Tibial nerve (tissue), 4 donors: Measurements from ENCODE around the gene RALY. TPM values are rescaled to one million over a fixed set of nuclear protein-coding genes. Genes with fewer than 3 reads are reported as not detected.

Experiments
- DNase-seq, 2 donors: peaks; one replicate each; pipeline ENCODE4 v3.0.0-alpha.2; 2019; ENCODE audit warnings: low spot score in 2 of 2
- H3K27ac ChIP-seq, 4 donors: fragments of 200-600 bp; sonication (generic) in 3 of 4; one replicate each; pipeline ENCODE4 v1.5.1; 2017 to 2019; ENCODE audit warnings: mild to moderate bottlenecking in 1 of 4
- H3K27me3 ChIP-seq, 2 donors: fragments of 200-600 bp; sonication (generic) in 1 of 2; one replicate each; pipeline versions ENCODE4 v1.5.1 to v1.6.0; 2017 to 2019
- H3K36me3 ChIP-seq, 3 donors: fragments of 200-600 bp; sonication (generic); one replicate each; pipeline ENCODE4 v1.5.1; 2018 to 2019
- H3K4me1 ChIP-seq, 4 donors: fragments of 200-600 bp; sonication (generic) in 3 of 4; one replicate each; pipeline ENCODE4 v1.5.1; 2017 to 2019
- H3K4me3 ChIP-seq, 4 donors: fragments of 200-600 bp; sonication (generic) in 3 of 4; one replicate each; pipeline ENCODE4 v1.5.1; 2017 to 2019; ENCODE audit warnings: mild to moderate bottlenecking in 1 of 4, moderate library complexity in 1 of 4
- H3K9me3 ChIP-seq, 4 donors: fragments of 200-600 bp; sonication (generic) in 3 of 4; one replicate each; pipeline ENCODE4 v1.5.1; 2017 to 2019
- EP300 ChIP-seq, 2 donors: sonication (generic); formaldehyde crosslinking; IDR thresholded peaks; one replicate each; pipeline ENCODE4 v1.6.1; 2017; ENCODE audit warnings: antibody characterized with exemption in 2 of 2, mild to moderate bottlenecking in 1 of 2
- POLR2A ChIP-seq, 2 donors: fragments of 450-650 bp; IDR thresholded peaks; one replicate each; pipeline ENCODE4 v1.6.1; 2017; ENCODE audit warnings: antibody characterized with exemption in 2 of 2, mild to moderate bottlenecking in 2 of 2, moderate library complexity in 2 of 2
- WGBS, 2 donors: methylation state at CpG; one replicate each; pipeline ENCODE4 v1.1.5; 2018; 5-methylcytosine and 5-hydroxymethylcytosine counted together
- total RNA-seq, 4 donors: library from RNA; depleted of rRNA; stranded (reverse); fragments of >200 nt; gene quantifications; one replicate each; pipeline ENCODE4 v1.1.0, GENCODE V29; 2016
- TF ChIP-seq, protein P1 (sequence below), 5 experiments: fragments of 200-600 bp in 3 of 5; fragments of 450-650 bp in 2 of 5; sonication (generic) in 3 of 5; IDR thresholded peaks; one replicate each; pipeline ENCODE4 v1.5.1; 2016 to 2019; ENCODE audit warnings: antibody characterized with exemption in 5 of 5, mild to moderate bottlenecking in 3 of 5, moderate library complexity in 2 of 5

The RALY gene
- total RNA-seq, 4 donors from 2014 or later, result 69.1 to 107 (median 96.4) TPM

GRCh38 chr20:34110745-34111641 is 117.3 kb downstream of the RALY start:
- DNase-seq, result peak in 1 of 2 donors; percentile 23
- Histone ChIP-seq H3K4me3 (peak overlapping the region; percentile 77 to 95 (median 92)), H3K9me3 (no peaks in the 10 kb centered on the region), H3K27ac (peak overlapping the region; percentile 87 to 98 (median 98)), H3K36me3 (peaks cover 0 to 16% (median 0%) of the 10 kb centered on the region in 3 donors), H3K4me1 (peaks cover 0 to 50% (median 18%) of the 10 kb centered on the region in 4 donors), H3K27me3 (no peaks in the 10 kb centered on the region)
- WGBS, 2 donors, result 2 to 3% methylated on average over 22 of the region's 22 CpGs
- TF ChIP-seq, protein P1, sequence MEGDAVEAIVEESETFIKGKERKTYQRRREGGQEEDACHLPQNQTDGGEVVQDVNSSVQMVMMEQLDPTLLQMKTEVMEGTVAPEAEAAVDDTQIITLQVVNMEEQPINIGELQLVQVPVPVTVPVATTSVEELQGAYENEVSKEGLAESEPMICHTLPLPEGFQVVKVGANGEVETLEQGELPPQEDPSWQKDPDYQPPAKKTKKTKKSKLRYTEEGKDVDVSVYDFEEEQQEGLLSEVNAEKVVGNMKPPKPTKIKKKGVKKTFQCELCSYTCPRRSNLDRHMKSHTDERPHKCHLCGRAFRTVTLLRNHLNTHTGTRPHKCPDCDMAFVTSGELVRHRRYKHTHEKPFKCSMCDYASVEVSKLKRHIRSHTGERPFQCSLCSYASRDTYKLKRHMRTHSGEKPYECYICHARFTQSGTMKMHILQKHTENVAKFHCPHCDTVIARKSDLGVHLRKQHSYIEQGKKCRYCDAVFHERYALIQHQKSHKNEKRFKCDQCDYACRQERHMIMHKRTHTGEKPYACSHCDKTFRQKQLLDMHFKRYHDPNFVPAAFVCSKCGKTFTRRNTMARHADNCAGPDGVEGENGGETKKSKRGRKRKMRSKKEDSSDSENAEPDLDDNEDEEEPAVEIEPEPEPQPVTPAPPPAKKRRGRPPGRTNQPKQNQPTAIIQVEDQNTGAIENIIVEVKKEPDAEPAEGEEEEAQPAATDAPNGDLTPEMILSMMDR (IDR thresholded peaks at IDR 0.05), result no peak
- TF ChIP-seq EP300 (IDR thresholded peaks at IDR 0.05) (peak in 1 of 2 donors; percentile 28), POLR2A (IDR thresholded peaks at IDR 0.05) (no peak)

DNA sequence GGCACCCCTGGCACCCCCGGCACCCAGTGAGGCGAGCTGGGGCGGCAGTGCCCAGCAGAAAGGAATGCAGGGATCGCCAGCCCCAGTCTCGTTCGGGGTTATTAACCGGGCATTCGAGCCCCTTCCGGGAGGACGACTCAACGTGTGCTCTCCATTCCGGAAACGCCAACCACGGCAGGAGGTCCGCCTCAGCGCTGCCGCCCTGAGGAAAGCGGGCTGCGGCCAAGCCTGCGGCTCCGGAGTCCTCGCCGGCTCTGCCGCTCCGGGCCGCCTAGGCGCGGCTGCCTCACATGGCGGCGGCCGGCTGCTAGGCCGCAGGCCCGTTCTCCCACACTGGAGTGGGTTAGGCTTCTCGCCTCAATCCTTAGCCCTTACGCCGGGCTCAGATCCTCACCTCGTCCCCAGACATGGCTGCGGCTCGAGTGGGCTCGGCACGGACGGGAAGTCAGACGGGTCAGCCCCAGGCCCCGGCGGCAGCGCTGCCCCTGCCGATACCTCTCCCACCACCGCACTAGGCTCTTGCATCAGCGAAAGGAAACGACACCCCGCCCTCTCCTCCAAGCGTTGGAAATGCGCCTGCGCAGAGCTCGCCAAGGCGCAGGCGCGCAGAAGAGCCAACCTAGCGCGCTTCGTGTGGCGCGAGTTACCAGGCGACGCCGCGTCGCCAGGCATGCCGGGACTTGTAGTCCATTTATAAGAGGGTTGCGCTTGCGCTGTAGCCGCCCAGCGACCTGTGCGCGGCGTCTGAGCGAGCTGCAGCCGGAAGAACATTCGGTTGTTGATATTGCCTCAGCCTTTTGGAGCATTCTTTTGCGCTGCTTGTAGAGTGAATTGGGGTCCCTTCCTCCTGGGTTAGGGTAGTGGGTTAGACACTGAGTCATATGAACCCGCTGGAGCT is 118.2 kb downstream of the RALY start, which contains the start of gene EIF2S2:
TSS of gene EIF2S2 (minus strand) at position 542 of the 898 bp plus-strand sequence. CDS start at position 409, 133 bp downstream.
- 0 to 1% methylated on average over 46 to 64 of the region's 81 CpGs for WGBS, 2 donors
- no peaks in the 10 kb centered on the region for H3K27me3 ChIP-seq

DNA sequence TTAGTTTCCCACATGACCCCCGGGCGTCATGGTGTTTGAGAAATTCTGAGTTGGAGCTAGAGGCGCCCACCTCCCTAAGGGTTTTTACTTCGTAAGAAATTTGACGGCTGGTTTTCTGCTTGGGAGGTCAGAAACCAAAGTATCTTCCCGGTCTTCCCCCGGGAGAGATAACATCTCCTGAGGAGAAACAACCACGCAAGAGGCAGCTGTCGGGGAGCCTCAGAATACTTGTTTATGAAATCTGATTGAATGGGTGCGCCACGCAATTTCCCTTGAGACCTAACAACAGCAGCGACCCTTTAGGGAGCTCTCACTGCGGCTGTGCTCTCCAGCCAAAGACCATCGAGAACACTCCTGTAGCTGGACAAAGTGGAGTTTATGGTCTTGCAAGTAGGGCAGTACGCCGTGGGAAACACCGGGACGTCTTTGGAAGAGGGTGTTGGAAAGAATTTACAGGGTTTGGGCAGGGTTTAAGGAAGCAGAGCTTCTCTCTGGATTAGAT is 118.9 kb downstream of the RALY start:
- H3K27me3 ChIP-seq, result no peaks in the 10 kb centered on the region
- H3K36me3 ChIP-seq, result peaks cover 0 to 12% (median 0%) of the 10 kb centered on the region in 3 donors
- WGBS, 2 donors, result 1 to 2% methylated on average over 18 of the region's 18 CpGs
- no peaks in the 10 kb centered on the region for H3K9me3 ChIP-seq
- peak overlapping the region; percentile 87 to 98 (median 92) for H3K27ac ChIP-seq
- peak overlapping the region; percentile 77 to 95 (median 92) for H3K4me3 ChIP-seq
- TF ChIP-seq, protein P1 (IDR thresholded peaks at IDR 0.05), result no peak
- TF ChIP-seq EP300 (IDR thresholded peaks at IDR 0.05) (no peak), POLR2A (IDR thresholded peaks at IDR 0.05) (no peak)
- peak in 1 of 2 donors; percentile 48 for DNase-seq
- H3K4me1 ChIP-seq, result peaks cover 0 to 36% (median 17%) of the 10 kb centered on the region in 4 donors

More for the DNA sequence above, 118.2 kb downstream of the RALY start, which contains the start of gene EIF2S2:
- Histone ChIP-seq H3K4me1 (peaks cover 0 to 43% (median 17%) of the 10 kb centered on the region in 4 donors), H3K36me3 (peaks cover 0 to 12% (median 0%) of the 10 kb centered on the region in 3 donors), H3K27ac (peak within 1 kb of the TSS; percentile 87 to 98 (median 98)), H3K9me3 (no peaks in the 10 kb centered on the region), H3K4me3 (peak within 1 kb of the TSS; percentile 77 to 95 (median 92))
- peak; percentile 87 to 89 for DNase-seq
- peak; percentile 97 to 98 for TF ChIP-seq EP300 (IDR thresholded peaks at IDR 0.05)
- TF ChIP-seq, protein P1 (IDR thresholded peaks at IDR 0.05), result peak in 2 of 5 experiments; percentile 38 to 54
- peak; percentile 93 to 98 for TF ChIP-seq POLR2A (IDR thresholded peaks at IDR 0.05)

DNA sequence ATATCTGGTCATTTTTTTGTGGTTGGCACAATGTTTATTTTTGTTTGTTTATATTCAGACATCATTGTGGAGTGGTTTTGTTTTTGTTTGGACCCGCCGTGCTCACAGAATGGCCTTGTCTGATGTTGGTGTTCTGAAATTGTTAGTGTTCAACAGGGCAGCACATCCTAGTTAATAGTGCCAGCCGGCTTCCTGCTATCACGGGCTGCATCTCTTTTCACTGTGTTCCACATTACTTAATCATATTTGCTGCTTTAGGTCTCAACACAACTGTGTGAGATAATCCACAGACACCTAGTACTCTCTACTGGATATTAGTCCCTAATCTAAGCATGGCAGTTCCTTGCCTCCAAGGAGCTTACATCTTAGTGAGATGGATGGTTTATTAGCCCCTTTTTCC is 121.1 kb downstream of the RALY start:
- Histone ChIP-seq H3K27ac (no peak overlapping the region), H3K36me3 (peaks cover 0 to under 1% (median 0%) of the 10 kb centered on the region in 3 donors), H3K4me3 (no peak overlapping the region), H3K9me3 (no peaks in the 10 kb centered on the region), H3K4me1 (peaks cover 0 to 14% (median 7%) of the 10 kb centered on the region in 4 donors), H3K27me3 (no peaks in the 10 kb centered on the region)
- 85 to 90% methylated on average over 4 of the region's 4 CpGs for WGBS, 2 donors
- no peak for DNase-seq
- TF ChIP-seq POLR2A (IDR thresholded peaks at IDR 0.05), result no peak
- TF ChIP-seq, protein P1 (IDR thresholded peaks at IDR 0.05), result no peak
- no peak for TF ChIP-seq EP300 (IDR thresholded peaks at IDR 0.05)
